Activated CD4-positive, alpha-beta T cell treated with anti-CD3 and anti-CD28 coated beads, Interleukin-2, amount 50 U/mL, for 24 hours (primary cell): ENCODE measurements around the gene AQP1.

Experiments
- DNase-seq, 2 donors: peaks; one replicate each; pipeline ENCODE4 v3.0.0-alpha.2; 2020; ENCODE audit warnings: low read depth in 1 of 2, low spot score in 1 of 2

Gene AQP1

DNA sequence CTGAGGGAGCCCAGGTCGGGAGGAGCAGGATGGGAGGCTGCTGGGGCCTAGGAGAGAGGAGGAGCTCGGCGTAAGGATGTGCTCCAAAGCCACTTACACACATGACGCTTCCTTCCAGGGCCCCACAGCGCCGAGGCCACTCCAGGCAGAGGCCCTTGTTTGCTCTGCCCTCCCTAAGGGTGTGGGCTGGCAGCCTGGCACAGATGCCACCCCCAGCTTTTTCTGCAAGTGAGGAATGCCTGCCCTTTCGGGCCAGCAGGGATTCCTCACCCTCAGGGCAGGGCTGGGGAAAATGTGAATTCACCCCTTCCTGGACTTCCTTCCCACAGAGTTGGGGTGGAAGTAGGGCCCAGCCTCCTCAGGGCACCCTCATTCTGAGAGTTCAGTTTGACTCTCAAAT, 5.6 kb upstream of the AQP1 start:
- DNase-seq, result no peak

DNA sequence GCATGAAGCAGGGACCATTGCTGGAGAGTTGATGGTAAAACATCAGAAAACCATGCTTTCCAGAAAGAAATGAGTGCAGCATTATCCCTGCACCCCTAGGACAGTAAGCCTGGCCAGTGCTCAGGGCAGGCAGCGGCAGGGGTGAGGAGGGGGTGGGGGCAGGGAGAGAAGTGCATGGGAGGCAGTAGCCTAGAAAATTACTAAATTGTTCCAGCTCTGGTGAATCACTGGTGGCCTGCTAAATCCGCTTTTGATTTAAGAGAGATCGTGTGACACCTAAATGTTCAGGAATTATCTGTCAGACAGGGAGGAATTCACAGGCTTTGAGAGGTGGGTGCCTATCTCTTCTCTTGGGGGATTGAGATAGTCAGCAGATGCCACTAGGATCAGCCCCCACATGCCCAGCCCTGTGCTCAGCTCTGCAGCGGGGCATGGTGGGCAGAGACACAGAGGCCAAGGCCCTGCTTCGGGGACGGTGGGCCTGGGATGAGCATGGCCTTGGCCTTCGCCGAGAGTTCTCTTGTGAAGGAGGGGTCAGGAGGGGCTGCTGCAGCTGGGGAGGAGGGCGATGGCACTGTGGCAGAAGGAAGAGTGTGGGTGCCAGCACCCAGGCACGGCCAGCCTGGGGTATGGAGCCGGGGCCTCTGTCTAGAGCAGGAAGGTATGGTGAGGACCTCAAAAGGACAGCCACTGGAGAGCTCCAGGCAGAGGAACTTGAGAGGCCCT, 5.0 kb upstream of the AQP1 start:
- no peak for DNase-seq

DNA sequence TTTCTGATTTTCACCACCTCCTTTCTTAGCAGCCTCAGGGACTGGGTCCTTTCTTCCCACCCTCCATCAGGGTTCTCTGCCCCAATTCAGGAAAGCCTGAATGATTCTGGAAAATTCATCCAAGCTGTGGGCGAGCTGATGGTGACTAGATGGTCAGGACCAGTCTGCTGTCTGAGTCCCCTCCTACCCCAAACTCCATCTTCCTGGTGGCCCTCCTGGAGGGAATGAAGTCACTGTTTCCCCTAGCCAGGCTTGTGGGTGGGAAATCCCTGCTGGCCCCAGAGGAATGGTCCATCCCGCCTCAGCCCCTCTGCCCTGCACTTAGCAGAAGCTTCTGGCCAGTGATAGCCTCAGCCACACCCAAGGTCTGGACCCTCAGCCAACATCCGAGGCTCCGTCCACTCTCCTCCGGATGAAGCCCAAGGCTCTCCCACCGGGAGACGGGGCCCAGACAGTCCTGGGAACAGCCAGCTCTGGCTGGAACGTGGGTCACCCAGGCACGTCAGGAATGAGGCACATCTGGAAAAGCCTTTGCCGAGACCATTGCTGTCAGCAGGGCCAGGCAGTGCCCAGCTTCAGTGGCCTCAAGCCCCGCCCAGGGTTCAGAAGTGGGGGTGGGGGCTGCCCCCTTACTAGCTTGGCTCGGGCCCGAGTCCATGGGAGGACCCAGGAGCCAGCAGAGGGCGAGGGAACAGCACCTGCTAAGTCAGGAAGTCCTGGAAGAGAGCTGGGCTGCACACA, 4.0 kb upstream of the AQP1 start:
- DNase-seq, result no peak

DNA sequence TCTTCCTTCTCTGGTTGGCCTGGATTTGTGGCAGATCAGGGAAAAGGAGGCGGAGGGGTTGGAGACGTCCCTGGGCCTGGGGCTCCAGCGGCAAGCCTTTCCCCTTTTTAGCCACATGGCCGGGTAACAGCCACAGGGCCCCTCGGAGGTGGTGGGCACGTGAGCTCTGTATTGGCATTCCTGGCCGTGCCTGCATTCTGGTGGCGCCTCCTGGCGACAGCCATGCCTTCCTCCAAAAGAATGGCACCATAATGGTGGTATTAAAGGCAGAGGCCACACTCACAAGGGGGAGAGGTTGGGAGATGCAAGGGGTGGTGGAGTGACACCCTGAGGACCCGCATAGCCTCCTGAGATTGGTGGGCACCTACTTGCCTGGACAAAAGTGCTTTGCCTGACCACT, 3.0 kb upstream of the AQP1 start:
- no peak for DNase-seq

DNA sequence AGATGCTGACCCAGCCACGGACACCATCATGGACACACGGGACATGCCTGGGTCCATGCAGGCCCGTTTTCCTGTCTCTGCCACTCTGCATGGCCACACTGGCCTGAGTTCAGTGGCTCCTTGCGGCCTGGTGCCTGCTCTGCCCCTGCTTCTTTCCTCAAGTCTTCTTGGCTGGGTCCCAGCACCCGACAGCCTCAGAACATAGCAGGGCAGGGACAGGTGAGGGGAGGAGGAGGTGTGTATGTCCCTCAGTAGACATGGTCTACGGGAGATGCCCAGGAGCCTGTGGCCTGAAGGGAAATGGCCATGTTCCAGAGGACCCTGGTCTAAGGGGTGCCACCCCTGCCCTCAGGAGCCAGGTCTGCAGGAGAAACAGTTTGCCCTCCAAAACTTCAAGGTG, 2.2 kb upstream of the AQP1 start:
- no peak for DNase-seq

DNA sequence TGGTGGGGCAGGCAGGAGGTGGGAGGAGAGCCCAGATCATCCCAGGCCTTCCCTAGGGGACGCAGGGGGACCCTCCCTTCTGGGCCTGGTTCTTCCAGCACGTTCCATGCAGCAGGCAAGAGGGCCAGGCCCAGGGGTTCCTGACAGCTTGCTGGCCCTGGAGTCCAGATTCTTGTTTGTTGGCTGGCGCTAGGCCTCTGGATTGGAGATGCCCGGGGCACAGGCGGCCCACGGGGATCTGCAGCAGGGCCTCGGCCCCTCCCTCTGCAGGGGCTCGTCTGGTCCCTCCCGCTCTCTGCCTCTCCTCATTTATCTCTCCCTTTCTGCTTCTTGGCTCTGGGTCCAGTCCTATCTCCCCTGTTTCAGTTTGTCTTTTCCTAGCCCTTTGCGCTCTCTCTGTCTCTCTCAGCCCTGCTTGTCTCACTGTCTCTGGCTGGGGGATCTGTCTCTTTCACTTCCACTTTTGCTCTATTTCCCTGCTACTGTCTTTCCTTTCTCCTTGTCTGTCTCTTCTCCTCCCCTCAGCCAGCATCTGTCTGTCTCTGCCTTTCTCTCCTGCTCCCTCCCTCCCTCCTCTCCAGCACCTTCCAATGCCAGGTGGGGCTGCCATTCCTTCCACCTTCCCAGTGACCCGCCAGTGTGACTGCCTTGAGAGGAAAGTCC, 1.1 kb upstream of the AQP1 start:
- no peak for DNase-seq

DNA sequence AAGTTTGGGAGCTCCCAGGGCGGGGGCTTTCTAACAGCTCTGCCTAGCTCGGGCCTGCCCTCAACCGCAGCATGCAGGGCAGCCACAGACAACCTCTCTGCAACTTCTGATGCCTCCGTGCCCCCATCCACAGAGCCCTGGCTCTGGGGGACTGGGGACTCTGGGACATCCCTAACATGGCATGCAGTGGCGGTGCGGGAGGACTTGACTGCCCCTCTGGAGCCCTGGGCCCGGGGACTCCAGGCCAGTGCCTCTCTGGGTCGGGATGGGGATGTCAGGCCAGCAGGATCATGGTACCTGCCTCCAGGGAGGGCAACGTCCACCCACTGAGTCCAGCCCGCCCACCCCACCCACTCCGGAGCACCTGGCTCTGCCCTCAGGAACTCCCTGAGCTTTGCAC, 520 bp upstream of the AQP1 start:
- DNase-seq, result no peak

DNA sequence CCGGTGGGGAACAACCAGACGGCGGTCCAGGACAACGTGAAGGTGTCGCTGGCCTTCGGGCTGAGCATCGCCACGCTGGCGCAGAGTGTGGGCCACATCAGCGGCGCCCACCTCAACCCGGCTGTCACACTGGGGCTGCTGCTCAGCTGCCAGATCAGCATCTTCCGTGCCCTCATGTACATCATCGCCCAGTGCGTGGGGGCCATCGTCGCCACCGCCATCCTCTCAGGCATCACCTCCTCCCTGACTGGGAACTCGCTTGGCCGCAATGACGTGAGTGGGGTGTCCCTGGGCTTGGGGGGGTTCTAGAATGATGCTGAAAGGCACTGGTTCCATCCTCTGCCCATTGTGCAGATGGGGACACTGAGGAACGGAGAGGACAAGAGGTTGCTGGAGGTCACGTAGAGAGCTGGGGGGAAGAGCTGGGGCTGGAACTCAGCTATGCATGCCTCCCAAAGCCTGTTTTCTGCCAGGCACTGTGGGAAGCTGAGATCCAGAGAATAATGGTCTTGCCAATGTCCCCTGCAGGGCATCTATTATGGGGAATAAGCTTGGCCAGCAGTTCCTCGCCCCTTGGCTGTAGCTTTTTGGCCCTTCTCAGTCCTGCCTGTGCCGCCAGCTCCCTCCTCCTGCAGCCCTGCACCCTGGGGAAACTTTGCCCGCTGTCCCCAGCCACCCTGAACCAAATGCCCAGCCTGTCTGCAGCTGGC, 523 bp downstream of the AQP1 start:
- DNase-seq, result no peak

DNA sequence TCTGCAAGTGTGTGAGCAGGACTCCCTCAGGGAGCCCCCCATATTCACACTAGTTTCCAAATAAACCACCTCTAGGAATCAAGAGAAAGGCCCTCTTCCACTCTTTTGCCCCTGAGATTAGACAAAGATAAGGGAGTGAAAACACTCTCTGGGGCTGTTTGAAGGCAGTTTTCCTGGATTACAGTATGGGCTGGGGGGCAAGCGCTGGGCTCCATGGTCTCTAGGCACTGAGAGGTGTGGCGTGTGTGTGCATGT, 1.0 kb downstream of the AQP1 start:
- DNase-seq, result no peak

DNA sequence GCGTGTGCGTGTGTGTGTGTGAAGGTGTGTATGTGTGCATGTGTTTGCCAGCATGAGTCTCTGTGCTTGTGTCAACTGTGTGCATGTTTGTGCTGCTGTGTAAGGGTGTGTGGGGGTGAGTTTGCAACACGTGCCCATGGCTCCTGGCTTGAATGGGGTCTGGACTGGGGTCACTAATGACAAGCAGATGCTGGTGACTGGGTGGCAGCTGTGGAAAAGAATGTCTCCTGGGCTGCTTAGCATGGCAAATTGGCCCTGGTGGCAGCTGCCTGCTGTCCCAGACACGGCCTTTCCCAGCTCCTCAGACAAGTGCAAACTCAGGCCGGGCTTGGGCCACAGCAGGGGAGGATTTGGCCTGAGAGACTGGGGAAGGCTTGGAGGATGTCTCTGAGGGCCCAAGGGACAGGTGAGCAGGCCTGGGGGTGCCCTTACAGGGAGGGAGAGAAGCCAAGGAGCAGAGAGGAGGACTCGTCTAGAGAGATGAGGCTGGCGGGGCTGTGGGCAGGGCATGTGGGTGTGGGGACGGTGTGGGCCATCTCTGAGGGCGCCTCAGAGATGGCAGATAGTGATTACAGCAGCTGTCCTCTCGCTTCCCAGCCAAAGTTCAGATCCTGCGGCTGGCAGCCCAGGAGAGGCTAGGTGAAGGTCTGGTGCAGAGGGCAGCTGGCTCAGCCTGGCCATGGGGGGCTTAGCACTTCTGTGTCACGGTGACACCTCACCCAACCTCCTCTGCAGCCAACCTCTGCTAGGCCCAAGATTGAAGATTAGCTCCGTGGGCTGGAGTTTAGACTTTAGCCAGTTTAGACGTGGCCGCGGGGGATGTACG, 1.5 kb downstream of the AQP1 start:
- DNase-seq, result no peak

DNA sequence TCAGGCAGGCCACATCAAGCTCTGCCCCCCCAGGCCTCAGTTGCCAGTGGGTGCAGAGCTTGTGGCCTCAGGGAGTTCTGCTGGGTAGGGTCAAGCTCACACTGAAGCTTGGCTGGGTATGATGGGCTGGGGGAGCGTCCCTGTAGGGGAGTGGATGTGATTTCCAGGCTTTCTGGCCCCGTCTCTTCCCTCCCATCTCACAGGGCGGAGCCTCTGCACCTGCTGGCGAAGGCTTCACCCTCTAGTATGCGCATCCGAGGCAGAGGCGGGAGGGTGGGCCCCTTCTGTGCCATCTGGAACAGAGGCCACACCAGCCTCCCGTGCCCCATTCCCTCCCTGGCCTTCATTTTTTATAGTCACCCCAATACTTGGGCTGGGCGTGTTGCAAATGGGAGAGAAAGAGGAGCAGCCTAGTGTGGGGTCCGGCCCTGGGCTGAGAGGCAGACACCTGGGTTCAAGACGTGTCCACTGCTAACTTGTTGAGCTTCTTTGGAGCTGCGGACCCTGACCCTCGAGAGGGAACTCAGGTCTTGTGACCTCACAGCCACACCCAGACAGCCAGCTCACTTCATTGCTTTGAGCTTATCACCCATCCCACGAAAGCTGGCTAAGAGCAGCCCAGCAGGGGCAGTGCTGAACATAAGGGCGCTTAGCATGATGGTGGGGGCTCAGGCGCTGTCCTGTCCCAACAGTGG, 2.3 kb downstream of the AQP1 start:
- no peak for DNase-seq

DNA sequence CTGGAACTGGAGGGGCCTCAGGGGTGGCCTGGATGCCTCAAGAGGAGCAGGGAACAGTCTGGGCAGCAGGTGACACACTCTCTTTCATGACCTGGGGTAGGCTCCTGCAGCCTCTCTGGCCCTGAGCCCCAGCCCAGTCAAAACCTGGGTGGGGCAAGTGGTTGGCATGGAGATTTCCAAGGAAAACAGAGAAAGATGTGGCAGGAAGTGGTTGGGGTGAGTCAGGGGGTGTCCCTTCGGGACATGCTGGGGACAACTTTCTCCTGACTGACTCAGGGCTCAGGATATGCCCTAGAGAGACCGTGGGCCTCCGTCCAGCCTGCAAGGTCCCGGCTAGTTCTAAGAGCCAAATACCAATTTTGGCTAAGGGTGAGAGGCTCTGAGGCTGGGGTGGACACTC, 2.9 kb downstream of the AQP1 start:
- no peak for DNase-seq

DNA sequence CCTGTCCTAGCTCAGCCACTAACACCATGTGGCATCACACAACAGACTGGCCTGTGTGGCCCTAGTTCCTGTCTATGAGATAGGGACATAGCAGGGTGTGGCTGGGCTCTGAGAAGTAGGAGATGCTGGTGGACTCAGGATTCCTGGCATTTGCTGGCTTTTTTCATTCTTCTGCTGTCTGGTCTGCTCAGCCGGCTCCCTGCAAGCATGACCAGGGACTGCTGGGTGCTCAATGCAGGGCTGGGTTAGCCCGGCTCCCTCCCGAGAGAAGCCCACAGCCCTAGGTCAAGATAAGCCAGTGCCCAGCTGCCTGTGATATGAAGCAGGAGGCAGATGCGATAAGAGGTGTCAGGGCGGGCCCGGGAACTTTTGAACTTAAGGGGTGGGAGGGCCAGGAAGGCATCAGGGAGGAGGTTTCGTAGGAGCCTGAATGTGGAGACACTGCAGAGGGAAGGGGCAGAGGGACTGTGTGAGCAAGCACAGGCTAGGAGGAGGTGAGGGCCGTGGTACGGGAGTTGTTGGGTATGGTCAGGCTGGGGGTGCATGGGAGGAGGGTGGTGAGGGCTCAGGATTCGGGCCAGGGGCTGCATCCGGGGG, 3.5 kb downstream of the AQP1 start:
- no peak for DNase-seq

DNA sequence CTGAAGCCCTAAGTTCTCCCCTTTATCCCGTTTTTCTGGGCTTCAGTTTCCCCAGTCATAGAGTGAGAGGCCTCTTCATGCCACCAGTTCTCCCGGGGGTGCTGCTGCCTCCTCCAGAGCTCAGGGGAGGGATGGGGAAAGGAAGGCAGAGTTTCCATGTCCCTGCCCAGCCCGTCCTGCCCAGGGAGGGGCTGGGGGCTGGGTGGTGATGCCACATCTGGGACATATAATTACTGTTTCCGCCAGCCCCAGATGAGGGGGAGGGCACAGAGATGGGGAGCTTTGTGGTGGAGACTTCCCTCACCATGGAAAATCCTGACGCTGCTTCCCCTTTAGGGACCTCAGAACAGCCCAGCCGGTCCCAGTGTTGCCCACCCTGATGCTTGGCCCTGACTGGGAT, 4.1 kb downstream of the AQP1 start:
- no peak for DNase-seq

DNA sequence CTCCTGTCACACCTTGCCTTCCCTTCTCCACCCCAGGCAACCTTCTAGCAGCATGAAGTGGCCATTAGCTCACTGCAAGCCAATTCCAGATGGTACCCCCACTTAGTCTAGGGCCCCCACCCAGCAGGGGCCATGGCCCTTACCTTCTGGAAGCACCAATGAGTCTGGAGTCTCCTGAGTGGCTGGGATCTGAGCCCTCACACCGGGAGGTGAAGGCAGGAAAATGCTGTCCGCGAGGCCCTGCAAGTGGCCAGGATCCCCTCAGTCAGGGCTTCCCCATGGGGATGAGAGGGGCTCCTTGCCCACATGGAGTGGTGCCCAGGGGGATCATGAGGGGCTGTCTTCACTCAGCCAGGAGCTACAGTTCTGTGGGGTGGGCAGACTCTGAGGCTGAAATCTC, 4.6 kb downstream of the AQP1 start:
- DNase-seq, result no peak

DNA sequence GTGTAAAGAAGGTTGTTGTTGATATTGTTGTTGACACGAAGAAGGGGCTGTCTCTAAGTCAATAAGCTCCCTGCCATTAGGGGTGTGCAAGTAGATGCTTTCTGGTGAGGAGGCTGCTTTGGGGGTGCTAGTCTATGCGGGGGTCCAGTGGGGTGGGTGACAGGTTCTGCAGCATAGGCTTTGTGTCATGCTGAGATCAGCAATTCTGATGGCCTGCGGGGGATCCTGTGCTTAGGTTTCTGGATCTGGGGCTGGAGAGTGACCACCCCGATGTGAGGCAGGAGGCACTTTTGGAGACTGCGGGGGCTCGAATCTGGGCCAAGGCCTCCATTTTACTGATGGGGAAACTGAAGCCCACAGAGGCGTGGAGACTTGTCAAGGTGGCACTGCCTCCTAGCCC, 5.1 kb downstream of the AQP1 start:
- DNase-seq, result no peak

DNA sequence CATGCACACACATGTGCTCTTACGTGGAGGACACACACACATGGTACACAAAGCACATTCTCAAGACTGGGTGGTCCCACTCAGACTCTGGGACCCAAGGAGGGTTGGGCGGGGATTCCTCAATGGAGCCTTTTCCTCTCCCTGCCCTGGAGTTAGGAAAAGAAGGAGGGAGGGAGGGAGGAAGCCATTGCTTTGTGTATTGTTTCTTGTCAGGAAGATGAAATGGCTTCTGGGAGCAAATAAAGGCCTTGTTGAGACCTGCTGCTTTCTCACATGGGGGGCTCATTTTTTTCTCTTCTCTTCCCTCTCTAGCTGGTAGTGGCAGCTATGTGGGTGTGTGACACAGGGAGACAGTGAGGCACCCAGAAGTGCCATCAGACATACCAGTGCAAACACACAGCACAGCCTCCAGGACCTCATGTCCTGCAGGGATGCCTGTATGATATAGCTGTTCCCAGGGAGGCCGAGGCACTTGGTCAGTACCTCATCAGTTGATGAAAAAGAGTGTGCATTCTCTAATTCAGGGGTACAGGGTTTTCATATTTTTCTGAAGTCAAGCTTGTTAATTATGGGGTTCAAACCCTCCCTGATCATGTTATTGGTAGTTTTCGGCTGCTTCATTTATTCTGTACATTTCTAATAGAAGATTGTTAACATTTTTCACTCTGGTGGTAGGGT, 5.7 kb downstream of the AQP1 start:
- DNase-seq, result no peak

DNA sequence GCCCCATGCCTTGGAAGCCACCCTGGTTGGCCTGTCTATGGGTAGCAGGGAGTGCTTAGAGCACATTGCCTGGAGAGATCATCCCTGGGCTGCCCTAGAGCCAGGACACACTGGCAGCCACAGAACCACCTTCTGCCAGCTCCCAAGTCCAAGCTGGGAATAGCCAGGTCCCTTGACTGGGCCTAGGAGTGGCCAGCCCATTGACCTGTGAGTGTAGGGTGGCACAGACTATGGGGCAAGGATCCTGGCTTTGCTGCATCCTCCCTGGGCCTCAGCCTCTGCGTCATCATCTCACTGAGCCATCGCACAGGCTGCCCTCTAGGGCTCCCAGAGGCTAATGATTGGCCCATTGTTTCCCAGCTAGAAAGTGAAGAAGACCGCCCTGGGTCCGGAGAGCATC, 7.0 kb downstream of the AQP1 start:
- DNase-seq, result no peak

DNA sequence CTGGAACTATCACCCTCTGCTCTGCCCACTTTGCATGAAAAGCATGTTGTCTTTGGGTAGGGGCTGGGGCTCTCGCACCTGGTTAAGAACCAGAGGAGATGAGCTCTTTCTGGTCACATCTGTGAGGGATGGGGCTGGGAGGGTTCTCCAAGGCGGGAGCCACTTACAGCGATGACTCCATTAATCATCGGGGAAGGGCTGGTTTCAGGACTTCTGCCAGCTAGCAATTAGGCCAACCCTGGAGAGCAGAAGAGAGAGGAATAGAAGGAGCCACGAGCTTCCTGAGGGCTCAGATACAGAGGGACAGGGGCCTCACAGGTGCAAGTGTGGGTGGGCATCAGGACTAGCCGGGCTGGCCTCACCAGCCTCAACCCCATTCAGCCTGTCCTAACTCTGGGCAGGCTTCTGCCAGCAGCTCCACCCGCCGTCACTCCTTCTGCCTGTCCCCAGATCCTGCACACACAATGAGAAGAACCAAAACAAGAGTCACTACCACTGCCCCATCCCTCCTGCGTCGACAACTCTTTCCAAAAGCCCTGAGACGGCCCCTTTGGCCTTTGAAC, 8.4 kb downstream of the AQP1 start:
- no peak for DNase-seq
